CD14-positive monocyte (primary cell): ENCODE measurements around the gene ZC3H6. TPM values are rescaled to one million over a fixed set of nuclear protein-coding genes. Genes with fewer than 3 reads are reported as not detected.

Experiments used
- DNase-seq, 3 donors: peaks; one replicate each; pipeline ENCODE4 v3.0.0-alpha.2; 2011 to 2022
- H2AFZ ChIP-seq: 2 replicates; pipeline ENCODE4 v1.6.0; 2012; ENCODE audit warnings: mild to moderate bottlenecking, low read depth, low read length, inconsistent platforms; ENCODE audit not compliant: insufficient read depth, poor library complexity, severe bottlenecking
- H3K27ac ChIP-seq, 2 donors: 1 replicate in 1 of 2; 2 replicates in 1 of 2; pipeline ENCODE4 v1.5.1; 2012 to 2013; ENCODE audit warnings: low read length in 2 of 2, control low read depth in 1 of 2, inconsistent platforms in 1 of 2, low read depth in 1 of 2, mild to moderate bottlenecking in 1 of 2
- H3K27me3 ChIP-seq, 2 donors: one replicate each; pipeline versions ENCODE4 v1.6.0 to v1.6.1; 2011 to 2013; ENCODE audit warnings: low read length in 2 of 2; ENCODE audit not compliant: control insufficient read depth in 2 of 2, insufficient read depth in 2 of 2
- H3K36me3 ChIP-seq, 2 donors: replicated peaks in 1 of 2; 1 replicate in 1 of 2; 2 replicates in 1 of 2; pipeline versions ENCODE4 v1.5.1 to v1.6.1; 2012 to 2013; ENCODE audit warnings: low read length in 2 of 2, control low read depth in 1 of 2, inconsistent platforms in 1 of 2, mild to moderate bottlenecking in 1 of 2; ENCODE audit not compliant: insufficient read depth in 2 of 2, control insufficient read depth in 1 of 2
- H3K4me1 ChIP-seq, 2 donors: 1 replicate in 1 of 2; 2 replicates in 1 of 2; pipeline versions ENCODE4 v1.5.1 to v1.6.1; 2012 to 2013; ENCODE audit warnings: low read length in 2 of 2, control low read depth in 1 of 2, inconsistent platforms in 1 of 2, mild to moderate bottlenecking in 1 of 2, moderate library complexity in 1 of 2; ENCODE audit not compliant: insufficient read depth in 2 of 2, control insufficient read depth in 1 of 2
- H3K4me2 ChIP-seq: replicated peaks from 2 replicates; pipeline ENCODE3; 2012; ENCODE audit warnings: low read length, moderate library complexity, mild to moderate bottlenecking; ENCODE audit not compliant: poor library complexity, severe bottlenecking; ENCODE audit errors: extremely low read depth
- H3K4me3 ChIP-seq, 3 experiments: fragments of 200-600 bp in 1 of 3; sonication (generic) in 1 of 3; replicated peaks in 1 of 3; 1 replicate in 2 of 3; 2 replicates in 1 of 3; pipeline ENCODE4 v1.5.1; 2011 to 2013; ENCODE audit warnings: low read length in 3 of 3, mild to moderate bottlenecking in 3 of 3, control low read depth in 2 of 3, low read depth in 2 of 3, inconsistent platforms in 1 of 3, moderate library complexity in 1 of 3
- H3K79me2 ChIP-seq: 2 replicates; pipeline ENCODE4 v1.6.0; 2012; ENCODE audit warnings: mild to moderate bottlenecking, control low read depth, inconsistent platforms, low read length, moderate library complexity; ENCODE audit not compliant: insufficient read depth
- H3K9ac ChIP-seq: 2 replicates; pipeline ENCODE4 v1.6.0; 2017; ENCODE audit warnings: low read length, mild to moderate bottlenecking; ENCODE audit not compliant: insufficient read depth, poor library complexity, severe bottlenecking
- H3K9me3 ChIP-seq, 2 donors: replicated peaks in 1 of 2; 1 replicate in 1 of 2; 2 replicates in 1 of 2; pipeline versions ENCODE4 v1.5.1 to v1.6.1; 2012 to 2013; ENCODE audit warnings: low read length in 2 of 2, control low read depth in 1 of 2; ENCODE audit not compliant: control insufficient read depth in 1 of 2, insufficient read depth in 1 of 2
- H4K20me1 ChIP-seq: 2 replicates; pipeline ENCODE4 v1.6.0; 2012; ENCODE audit warnings: mild to moderate bottlenecking, low read length, control low read depth, moderate library complexity; ENCODE audit not compliant: insufficient read depth
- H3K27ac Mint-ChIP-seq, 7 donors: one replicate each; pipeline ENCODE4 v1.8.0; 2020; ENCODE audit warnings: mild to moderate bottlenecking in 7 of 7, mixed read lengths in 7 of 7, moderate library complexity in 6 of 7, inconsistent platforms in 2 of 7
- H3K27me3 Mint-ChIP-seq, 3 donors: one replicate each; pipeline ENCODE4 v1.8.0; 2021 to 2022; ENCODE audit warnings: low read depth in 3 of 3, mild to moderate bottlenecking in 3 of 3, mixed read lengths in 3 of 3, moderate library complexity in 3 of 3, inconsistent platforms in 1 of 3
- H3K36me3 Mint-ChIP-seq, 2 donors: one replicate each; pipeline ENCODE4 v1.8.0; 2020; ENCODE audit warnings: mixed read lengths in 2 of 2, inconsistent platforms in 1 of 2, mild to moderate bottlenecking in 1 of 2
- H3K4me1 Mint-ChIP-seq: one replicate; pipeline ENCODE4 v1.8.0; 2020; ENCODE audit warnings: mild to moderate bottlenecking, mixed read lengths
- H3K4me3 Mint-ChIP-seq, 2 donors: one replicate each; pipeline ENCODE4 v1.8.0; 2020; ENCODE audit warnings: mild to moderate bottlenecking in 2 of 2, mixed read lengths in 2 of 2, moderate library complexity in 1 of 2
- H3K9me3 Mint-ChIP-seq, 7 donors: one replicate each; pipeline ENCODE4 v1.8.0; 2020 to 2022; ENCODE audit warnings: mixed read lengths in 7 of 7, mild to moderate bottlenecking in 6 of 7, moderate library complexity in 6 of 7, inconsistent platforms in 2 of 7
- CTCF ChIP-seq: fragments of 200-600 bp; IDR thresholded peaks from one replicate; pipeline ENCODE4 v1.8.0; 2022; ENCODE audit warnings: antibody characterized with exemption, mild to moderate bottlenecking
- WGBS: methylation state at CpG from one replicate; pipeline ENCODE4 v1.1.5; 2013; ENCODE audit warnings: missing lambda C conversion rate; ENCODE audit not compliant: insufficient coverage; 5-methylcytosine and 5-hydroxymethylcytosine counted together
- intact Hi-C, 2 donors: fragments of 100-400 bp; cut with micrococcal nuclease; formaldehyde crosslinking; loops; one replicate each; pipeline versions ENCODE4 v1.15.0 to v1.15.1; 2023
- polyA plus RNA-seq, 3 donors: library from polyadenylated mRNA; depleted of rRNA in 1 of 3; unstranded in 2 of 3; stranded (reverse) in 1 of 3; fragments of 300-500 nt in 2 of 3; fragments of >200 nt in 1 of 3; fragmentation: Illumina TruSeq in 2 of 3; gene quantifications; 1 replicate in 2 of 3; 2 replicates in 1 of 3; pipeline ENCODE4 v1.2.3, GENCODE V29; 2012 to 2021

Gene ZC3H6
- polyA plus RNA-seq, 3 donors: 2.1 to 2.5 (median 2.4) TPM

- Mint-ChIP-seq H3K36me3 (peaks cover 26 to 44% of the 10 kb centered on the region in 2 donors), H3K9me3 (no peaks in the 10 kb centered on the region), H3K4me3 (no peak overlapping the region), H3K27me3 (no peaks in the 10 kb centered on the region), H3K27ac (no peak overlapping the region), H3K4me1 (no peaks in the 10 kb centered on the region)
- DNase-seq: no peak
- Histone ChIP-seq H3K4me1 (no peaks in the 10 kb centered on the region), H3K4me2 (no peak overlapping the region), H3K79me2 (no peaks in the 10 kb centered on the region), H3K9ac (no peak overlapping the region), H4K20me1 (no peaks in the 10 kb centered on the region), H3K27ac (no peak overlapping the region), H2AFZ (no peak overlapping the region), H3K36me3 (peaks cover 14 to 33% of the 10 kb centered on the region in 2 donors), H3K27me3 (no peaks in the 10 kb centered on the region), H3K9me3 (no peaks in the 10 kb centered on the region), H3K4me3 (no peak overlapping the region)
- WGBS: 100% methylated on average over 1 of the region's 3 CpGs
- TF ChIP-seq CTCF: no peak
- intact Hi-C loops: no loop called here
Measured at GRCh38 chr2:112318515-112318914, 43.1 kb downstream of the ZC3H6 start.

GRCh38 chr2:112321375-112322320 is 46.3 kb downstream of the ZC3H6 start:
- intact Hi-C loops: no loop called here

More at GRCh38 chr2:112321375-112322320, 46.3 kb downstream of the ZC3H6 start:
- H3K36me3 Mint-ChIP-seq: peaks cover 37 to 49% of the 10 kb centered on the region in 2 donors
- no peaks in the 10 kb centered on the region for H3K79me2 ChIP-seq
- no peak overlapping the region for H3K4me2 ChIP-seq
- peaks cover 21 to 52% of the 10 kb centered on the region in 2 donors for H3K36me3 ChIP-seq
- no peak for TF ChIP-seq CTCF
- H2AFZ ChIP-seq: no peak overlapping the region
- no peaks in the 10 kb centered on the region for H3K27me3 Mint-ChIP-seq
- H3K9ac ChIP-seq: no peak overlapping the region
- H3K4me3 ChIP-seq: no peak overlapping the region
- no peaks in the 10 kb centered on the region for H3K4me1 ChIP-seq
- H3K9me3 ChIP-seq: no peaks in the 10 kb centered on the region
- no peaks in the 10 kb centered on the region for H3K27me3 ChIP-seq
- H3K27ac Mint-ChIP-seq: no peak overlapping the region
- H4K20me1 ChIP-seq: no peaks in the 10 kb centered on the region
- H3K4me1 Mint-ChIP-seq: no peaks in the 10 kb centered on the region
- no peak overlapping the region for H3K4me3 Mint-ChIP-seq
- no peak overlapping the region for H3K27ac ChIP-seq
- peaks cover 0 to 2% (median 0%) of the 10 kb centered on the region in 7 donors for H3K9me3 Mint-ChIP-seq
- WGBS: 90% methylated on average over 2 of the region's 3 CpGs
- DNase-seq: no peak
